ENCODE measurements around the gene NCR2.

NCR2 gene

DNA sequence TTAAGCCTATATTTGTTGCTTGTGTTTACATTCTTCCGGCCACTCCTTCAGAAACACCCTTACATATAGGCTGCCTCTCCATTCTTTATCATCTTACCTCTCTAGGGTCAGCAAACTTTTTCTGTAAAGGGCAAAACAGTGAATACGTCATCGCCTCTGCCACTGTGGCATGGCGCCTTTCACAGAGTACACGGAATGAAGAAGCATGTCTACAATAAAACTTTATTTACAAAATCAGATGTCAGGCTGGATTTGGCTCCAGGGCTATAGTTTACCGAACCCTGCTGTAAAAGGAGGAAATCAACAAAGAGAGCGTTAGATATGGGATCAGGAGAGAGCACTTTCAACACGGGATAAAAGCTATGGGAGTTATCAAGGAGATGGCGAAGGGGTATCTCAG, 9.3 kb upstream of the NCR2 start:
- H3K27ac ChIP-seq (ENCODE audit: poor library complexity, severe bottlenecking): no peak overlapping the region
- DNase-seq (ENCODE audit: low spot score) (no peak), ATAC-seq (ENCODE audit: low read depth) (no peak)
- H3K4me1 ChIP-seq (ENCODE audit: insufficient read depth, poor library complexity, severe bottlenecking): no peaks in the 10 kb centered on the region
- no peaks in the 10 kb centered on the region for H3K9me3 ChIP-seq (ENCODE audit: severe bottlenecking)
- H3K4me3 ChIP-seq (ENCODE audit: severe bottlenecking): no peak overlapping the region
- no peak for TF ChIP-seq CTCF (IDR thresholded peaks at IDR 0.05; ENCODE audit: poor library complexity, severe bottlenecking)
- no peaks in the 10 kb centered on the region for H3K36me3 ChIP-seq (ENCODE audit: low read depth)
- peaks cover 57% of the 10 kb centered on the region for H3K27me3 ChIP-seq (ENCODE audit: insufficient read depth, poor library complexity, severe bottlenecking)

GRCh38 chr6:41327177-41327576, 8.2 kb upstream of the NCR2 start:
- Histone ChIP-seq H3K36me3 (ENCODE audit: low read depth) (no peaks in the 10 kb centered on the region), H3K9me3 (ENCODE audit: severe bottlenecking) (no peaks in the 10 kb centered on the region), H3K4me1 (ENCODE audit: insufficient read depth, poor library complexity, severe bottlenecking) (no peaks in the 10 kb centered on the region), H3K4me3 (ENCODE audit: severe bottlenecking) (no peak overlapping the region), H3K27me3 (ENCODE audit: insufficient read depth, poor library complexity, severe bottlenecking) (peaks cover 57% of the 10 kb centered on the region), H3K27ac (ENCODE audit: poor library complexity, severe bottlenecking) (no peak overlapping the region)
- no peak for ATAC-seq (ENCODE audit: low read depth)
- no peak for TF ChIP-seq CTCF (IDR thresholded peaks at IDR 0.05; ENCODE audit: poor library complexity, severe bottlenecking)
- no peak for DNase-seq (ENCODE audit: low spot score)

- Histone ChIP-seq H3K27ac (ENCODE audit: poor library complexity, severe bottlenecking) (no peak overlapping the region), H3K4me3 (ENCODE audit: severe bottlenecking) (no peak overlapping the region)
These were observed 3.8 kb upstream of the NCR2 start for GRCh38 chr6:41331401-41332150.

GRCh38 chr6:41332241-41332640, 3.2 kb upstream of the NCR2 start:
- no peak overlapping the region for H3K4me3 ChIP-seq (ENCODE audit: severe bottlenecking)
- no peak for DNase-seq (ENCODE audit: low spot score)
- TF ChIP-seq CTCF (IDR thresholded peaks at IDR 0.05; ENCODE audit: poor library complexity, severe bottlenecking): no peak
- H3K36me3 ChIP-seq (ENCODE audit: low read depth): no peaks in the 10 kb centered on the region
- no peak overlapping the region for H3K27ac ChIP-seq (ENCODE audit: poor library complexity, severe bottlenecking)
- H3K9me3 ChIP-seq (ENCODE audit: severe bottlenecking): no peaks in the 10 kb centered on the region
- peaks cover 11% of the 10 kb centered on the region for H3K27me3 ChIP-seq (ENCODE audit: insufficient read depth, poor library complexity, severe bottlenecking)
- ATAC-seq (ENCODE audit: low read depth): no peak
- H3K4me1 ChIP-seq (ENCODE audit: insufficient read depth, poor library complexity, severe bottlenecking): no peaks in the 10 kb centered on the region

More at GRCh38 chr6:41331401-41332150, 3.8 kb upstream of the NCR2 start:
- Histone ChIP-seq H3K36me3 (ENCODE audit: low read depth) (no peaks in the 10 kb centered on the region), H3K4me1 (ENCODE audit: insufficient read depth, poor library complexity, severe bottlenecking) (no peaks in the 10 kb centered on the region), H3K9me3 (ENCODE audit: severe bottlenecking) (no peaks in the 10 kb centered on the region), H3K27me3 (ENCODE audit: insufficient read depth, poor library complexity, severe bottlenecking) (peaks cover 18% of the 10 kb centered on the region)
- DNase-seq (ENCODE audit: low spot score): no peak
- TF ChIP-seq CTCF (IDR thresholded peaks at IDR 0.05; ENCODE audit: poor library complexity, severe bottlenecking): no peak
- no peak for ATAC-seq (ENCODE audit: low read depth)

Data from RWPE2 (cell line).